HG03139 (cell line): ENCODE data around the gene CDH19.

Source experiments
- ATAC-seq: cut with Tn5 transposase; IDR thresholded peaks from one replicate; pipeline ENCODE4 v1.9.1; 2021; ENCODE audit not compliant: unreplicated experiment

Gene CDH19, protein sequence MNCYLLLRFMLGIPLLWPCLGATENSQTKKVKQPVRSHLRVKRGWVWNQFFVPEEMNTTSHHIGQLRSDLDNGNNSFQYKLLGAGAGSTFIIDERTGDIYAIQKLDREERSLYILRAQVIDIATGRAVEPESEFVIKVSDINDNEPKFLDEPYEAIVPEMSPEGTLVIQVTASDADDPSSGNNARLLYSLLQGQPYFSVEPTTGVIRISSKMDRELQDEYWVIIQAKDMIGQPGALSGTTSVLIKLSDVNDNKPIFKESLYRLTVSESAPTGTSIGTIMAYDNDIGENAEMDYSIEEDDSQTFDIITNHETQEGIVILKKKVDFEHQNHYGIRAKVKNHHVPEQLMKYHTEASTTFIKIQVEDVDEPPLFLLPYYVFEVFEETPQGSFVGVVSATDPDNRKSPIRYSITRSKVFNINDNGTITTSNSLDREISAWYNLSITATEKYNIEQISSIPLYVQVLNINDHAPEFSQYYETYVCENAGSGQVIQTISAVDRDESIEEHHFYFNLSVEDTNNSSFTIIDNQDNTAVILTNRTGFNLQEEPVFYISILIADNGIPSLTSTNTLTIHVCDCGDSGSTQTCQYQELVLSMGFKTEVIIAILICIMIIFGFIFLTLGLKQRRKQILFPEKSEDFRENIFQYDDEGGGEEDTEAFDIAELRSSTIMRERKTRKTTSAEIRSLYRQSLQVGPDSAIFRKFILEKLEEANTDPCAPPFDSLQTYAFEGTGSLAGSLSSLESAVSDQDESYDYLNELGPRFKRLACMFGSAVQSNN

DNA sequence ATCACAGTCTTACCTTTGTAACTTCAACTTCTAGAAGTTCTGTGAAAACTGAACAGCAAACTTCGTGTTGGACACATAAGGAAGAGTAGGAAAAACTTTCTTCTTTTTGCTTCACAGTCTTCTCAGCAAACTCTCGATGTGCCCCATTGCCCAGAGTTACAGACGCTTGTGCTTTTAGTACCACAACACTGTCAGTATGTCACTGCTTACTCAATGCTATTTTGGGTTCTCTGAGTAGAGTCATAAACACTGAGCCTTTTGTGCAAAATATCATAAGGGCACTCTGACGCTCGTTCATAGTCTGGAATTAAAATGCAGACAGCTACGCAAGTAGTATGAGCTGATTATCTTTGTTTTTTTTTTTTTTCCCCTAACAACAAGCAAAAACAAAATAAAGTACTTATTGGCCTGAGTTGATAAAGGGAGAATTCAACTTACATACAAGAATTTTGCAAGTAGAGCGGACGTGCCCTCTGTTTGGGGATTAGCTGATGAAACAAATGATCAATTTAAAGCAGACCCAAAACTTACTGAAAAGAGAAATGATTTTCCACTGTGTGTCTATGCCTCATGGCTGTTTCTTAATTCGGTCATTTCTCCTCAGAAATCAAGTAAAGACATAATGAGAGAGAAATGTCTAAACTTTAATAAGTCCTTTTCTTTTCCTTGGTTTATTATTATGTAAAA, at the start of gene CDH19:
Gene CDH19, minus strand, starts transcription at position 150 of the 687 bp plus-strand sequence. CDS start 31,886 bp downstream, outside the sequence.
- no peak for ATAC-seq

DNA sequence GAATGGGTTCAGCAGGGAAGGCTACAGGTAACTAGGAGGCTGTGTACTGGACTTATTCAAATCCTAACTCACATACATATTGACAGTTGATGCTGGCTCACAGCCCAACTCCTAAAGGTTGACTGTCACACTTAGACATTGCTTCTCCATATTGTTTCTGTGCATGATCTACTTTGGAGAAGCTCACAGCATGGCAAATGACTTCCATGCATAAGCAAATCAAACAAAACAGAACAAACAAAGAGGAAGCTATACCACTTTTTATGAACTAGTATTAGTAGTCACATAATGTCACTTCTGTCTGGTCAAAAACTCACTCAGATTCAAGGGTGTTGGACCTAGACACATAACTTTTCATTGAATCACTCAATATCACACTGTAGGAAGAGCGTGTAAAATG, 43.8 kb upstream of the CDH19 start:
- ATAC-seq = no peak

DNA sequence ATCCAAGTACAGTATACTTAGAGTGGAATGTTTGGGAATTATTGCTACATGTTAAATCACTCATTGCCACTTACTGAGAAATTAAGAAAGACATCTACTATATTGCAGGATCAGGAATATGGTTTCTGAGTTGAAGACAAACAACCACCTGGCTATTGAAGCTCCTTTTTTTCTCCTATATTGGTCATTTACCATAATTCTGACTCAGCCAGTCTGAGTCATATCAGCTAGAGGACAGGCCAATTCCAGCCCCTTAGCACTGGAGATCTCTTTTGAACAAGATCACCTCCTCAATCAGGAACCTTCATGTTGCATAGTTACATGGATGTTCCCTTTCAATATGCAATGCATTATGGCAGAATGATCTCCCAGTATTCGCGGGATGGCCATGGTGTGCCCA, 42.7 kb upstream of the CDH19 start:
- ATAC-seq = no peak

DNA sequence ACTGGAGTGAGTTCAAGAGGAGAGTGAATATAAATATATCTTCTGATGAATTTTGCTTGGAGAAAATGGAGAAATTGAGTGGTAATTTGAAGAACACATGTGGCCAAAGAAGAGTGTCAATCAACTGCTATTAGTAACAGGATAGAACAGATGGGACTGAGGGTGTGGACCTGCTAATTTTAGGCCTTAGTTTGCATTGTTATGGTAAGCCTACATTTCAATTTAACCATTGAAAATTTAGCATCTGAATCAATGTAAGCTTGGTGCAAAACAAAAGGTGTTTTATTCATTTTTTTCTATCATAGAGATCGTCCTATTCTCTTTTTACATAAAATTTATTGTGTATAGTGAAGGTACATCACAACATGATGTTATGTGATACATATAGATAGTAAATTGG, 42.1 kb upstream of the CDH19 start:
- ATAC-seq = no peak

DNA sequence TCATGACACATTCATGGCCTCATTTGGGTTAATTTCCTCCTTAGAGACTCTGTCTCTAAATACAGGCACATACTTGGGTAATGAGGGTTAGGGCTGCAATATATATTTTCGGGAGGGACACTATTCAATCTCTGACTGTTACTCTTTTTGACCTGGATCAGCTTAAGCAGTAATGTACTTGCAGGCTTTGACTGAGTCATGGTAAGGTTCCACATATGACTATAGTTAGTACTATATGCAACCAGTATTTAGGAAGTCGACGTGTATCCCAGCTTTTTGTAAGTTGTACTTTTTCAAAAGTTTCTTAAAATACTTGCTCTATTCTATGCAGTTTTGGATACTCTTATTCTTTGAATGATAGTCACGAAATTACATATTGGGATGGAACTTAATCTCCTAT, 37.2 kb upstream of the CDH19 start:
- ATAC-seq = no peak

DNA sequence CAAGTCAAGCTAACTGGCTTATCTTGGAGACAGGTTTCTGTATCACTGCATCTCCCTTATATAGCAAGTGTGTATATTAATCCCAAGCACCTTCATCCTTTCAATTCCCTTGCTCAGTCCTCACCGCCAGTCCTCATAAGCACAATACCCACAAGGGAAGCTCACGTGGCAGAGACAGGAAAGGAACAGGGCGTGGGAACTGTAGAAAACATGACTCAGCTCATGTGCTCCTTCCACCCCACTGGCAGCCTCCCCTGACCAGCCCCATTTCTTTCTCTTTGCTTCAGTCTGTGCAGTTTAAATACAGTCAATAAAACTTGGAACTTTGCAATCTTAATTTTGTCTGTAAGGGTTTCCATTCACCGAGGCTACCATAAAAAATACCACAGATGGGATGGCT, 36.5 kb upstream of the CDH19 start:
- ATAC-seq = no peak

DNA sequence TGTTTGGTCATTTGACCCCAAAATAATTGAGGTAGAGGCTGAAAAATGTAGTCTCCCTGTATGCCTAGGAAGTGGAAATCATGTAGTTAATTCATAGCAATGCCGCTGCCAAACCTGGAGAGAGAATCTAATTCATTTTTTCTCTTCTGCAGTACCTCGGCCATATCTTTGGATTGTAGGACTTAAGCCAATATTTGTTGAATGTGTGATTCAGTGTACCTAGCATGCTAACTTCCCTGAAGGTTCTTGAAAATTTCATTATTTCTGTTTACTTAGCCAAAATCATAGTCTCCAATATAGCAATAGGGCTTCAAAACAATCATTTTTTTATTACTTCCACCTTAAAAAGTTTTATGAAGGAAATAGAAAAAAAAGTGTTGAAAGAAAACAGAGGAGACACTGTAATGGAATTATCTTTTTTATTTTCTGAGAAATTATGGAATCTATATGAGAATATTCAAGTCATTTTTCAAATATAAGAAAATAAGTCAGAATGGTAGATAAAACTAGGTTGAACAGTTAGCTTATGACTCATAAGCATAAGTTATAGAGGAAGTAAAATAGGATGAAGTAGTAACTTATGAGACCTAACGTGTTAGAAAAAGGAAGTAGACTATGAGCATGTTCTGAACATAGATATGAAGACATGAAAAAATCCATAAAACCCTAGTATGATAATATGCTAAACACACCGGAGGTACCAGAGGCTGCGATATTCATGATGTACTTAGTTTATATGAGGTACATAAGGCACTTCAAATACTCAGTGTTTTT, 35.2 kb upstream of the CDH19 start:
- no peak for ATAC-seq

DNA sequence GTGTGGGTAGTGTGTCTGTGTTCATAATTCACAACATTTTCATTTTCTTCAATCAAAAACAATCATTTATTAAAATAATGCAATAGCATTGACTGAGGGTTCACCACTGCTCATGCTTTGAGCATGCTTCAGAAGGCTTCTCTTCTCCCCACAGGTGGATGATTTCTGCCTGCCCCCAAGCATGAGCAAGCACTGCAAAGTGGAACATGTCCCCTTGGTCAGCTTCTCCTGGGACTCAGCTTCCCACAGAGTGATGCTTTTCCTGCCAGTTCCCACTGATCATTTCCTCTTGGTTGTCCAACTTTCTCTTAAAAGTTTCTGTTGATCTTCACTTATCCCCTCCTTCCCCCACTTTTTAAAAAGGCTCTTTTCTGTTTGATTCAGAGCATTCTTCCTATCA, 31.5 kb upstream of the CDH19 start:
- ATAC-seq = no peak

DNA sequence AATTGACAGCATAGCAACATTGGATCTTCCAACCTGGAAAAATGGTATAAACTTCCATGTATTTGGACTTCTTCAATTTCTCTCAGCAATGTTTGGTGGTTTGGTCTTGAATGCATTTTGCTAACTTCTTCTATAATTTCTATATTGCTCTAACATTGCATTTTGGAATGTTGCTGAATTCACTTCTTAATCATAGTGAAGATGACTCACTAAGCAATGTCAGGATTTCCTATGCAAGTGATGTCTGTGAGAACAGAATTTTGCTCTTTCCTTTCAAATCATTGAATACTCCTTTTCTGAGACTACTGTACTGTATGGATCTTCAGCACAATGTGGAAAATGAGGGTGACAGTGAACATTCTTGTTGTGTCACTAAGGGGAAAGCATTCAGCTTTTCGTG, 28.9 kb upstream of the CDH19 start:
- ATAC-seq = no peak

DNA sequence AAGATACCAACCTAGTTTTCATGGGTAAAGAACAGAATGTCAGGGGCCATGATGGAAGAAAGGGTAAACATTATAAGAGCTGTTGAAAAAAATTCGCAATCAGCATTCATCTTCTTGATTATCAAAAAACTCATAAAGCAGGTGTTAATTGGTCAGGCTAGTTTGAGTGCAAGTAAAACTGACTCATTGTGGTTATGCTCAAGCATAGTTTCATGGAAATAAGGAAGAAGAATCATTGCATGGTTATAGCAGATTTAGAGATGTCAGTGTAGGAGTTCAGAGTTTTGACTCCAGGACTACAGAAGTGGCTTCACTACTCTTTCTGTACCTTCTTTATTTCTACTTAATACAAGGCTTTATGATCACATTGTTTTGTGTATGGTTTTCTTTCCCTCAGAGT, 26.9 kb upstream of the CDH19 start:
- ATAC-seq = no peak

DNA sequence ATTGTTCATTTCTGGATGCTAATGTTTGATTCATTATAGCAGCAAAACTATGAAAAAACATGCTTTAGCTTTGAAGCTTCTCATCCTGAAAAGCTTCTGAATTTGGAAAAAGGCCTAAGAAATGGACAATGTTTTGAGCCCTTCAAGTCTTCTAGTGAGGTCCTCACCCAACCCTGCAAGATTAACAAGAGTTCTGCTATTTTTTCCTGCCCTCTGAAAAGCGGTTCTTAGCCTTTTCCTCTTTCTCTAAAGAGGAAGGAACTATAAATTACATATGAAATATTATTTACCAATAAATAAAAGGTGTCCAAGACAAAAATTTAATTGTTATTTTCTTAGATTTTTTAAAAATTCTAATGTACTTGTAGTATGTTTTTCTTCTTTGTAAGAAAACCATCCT, 19.9 kb upstream of the CDH19 start:
- ATAC-seq = no peak

DNA sequence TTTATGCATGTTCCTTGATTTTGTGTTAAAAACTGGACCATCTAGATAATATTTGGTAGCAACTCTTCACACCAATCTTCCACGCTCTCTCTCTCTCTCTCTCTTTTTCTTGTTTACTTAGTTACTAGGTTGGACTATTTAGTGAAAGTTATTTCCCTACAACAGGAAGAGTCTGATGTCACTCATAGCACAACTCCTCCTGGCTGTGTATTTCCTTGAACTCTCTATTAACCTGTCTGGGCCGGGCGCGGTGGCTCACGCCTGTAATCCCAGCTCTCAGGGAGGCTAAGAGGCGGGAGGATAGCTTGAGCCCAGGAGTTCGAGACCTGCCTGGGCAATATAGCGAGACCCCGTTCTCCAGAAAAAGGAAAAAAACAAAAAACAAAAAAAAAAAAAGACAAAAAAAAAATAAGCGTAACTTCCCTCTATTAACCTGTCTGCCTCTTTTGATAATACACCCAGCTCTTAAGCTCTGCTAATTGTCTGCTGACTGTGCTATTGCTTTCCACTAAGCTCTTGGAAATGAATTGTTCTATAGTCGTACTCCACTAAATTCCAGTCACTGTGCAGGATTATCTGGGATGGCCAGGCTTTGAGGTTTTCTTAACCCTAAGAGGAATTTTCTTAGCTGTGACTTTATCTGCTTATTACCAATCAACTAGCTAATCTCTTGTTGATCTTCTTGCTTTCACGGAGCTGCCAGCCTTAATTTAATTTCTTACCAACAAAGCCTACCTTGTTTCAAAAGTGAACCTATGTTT, 18.1 kb upstream of the CDH19 start:
- ATAC-seq = no peak

DNA sequence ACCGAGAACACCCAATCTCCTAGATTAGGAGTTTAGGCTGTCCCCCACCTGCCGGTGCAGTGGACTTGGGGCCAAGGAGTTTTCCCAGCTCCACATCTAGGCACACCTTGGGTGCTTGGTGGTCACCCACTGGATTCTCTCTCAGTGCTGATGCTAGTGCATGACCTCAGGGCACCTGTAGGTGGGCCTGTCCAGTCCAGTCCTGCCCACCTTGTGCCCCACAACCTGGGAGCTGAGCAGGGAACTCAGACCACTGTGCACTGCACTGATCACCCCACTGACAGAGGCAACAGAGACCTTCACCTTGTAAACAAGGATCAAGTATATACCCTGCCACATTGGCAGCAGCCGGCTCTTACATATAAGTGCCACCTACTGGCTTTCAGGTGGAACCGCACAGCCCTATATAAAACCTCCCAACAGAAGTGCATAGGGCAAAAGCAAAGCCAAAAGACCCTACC, 12.7 kb upstream of the CDH19 start:
- peak; percentile 70 for ATAC-seq

DNA sequence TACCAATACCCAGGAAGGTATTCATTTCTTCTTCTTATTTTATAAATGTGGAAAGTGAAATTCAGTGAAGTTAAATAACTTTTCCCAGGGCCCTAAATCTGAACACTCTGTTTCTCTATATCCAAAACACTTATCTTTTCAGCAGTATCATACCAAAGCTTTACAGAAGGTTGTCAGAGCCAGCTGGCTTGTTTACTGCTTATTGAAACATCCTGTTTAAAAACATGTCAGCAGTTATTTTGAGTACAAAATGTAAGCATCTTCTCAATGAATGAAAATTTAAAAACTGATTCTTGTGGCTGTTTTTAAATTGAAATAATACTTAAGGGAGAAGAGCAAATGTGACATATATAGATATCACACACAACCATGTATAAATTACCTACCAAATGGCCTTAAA, 11.3 kb upstream of the CDH19 start:
- no peak for ATAC-seq

DNA sequence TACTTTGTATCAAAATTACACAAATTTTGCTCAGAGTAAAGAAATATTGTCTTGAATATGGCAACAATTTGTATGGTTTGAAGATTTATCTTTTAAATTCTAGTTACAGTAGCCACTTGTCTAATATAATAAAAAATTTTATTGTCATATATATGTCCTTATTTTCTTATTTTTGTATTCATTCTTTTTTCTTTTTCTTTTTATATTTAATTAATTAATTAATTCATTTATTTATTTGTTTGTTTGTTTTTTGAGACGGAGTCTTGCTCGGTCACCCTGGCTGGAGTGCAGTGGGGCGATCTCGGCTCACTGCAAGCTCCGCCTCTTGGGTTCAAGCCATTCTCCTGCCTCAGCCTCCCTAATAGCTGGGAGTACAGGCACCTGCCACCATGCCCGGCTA, 3.7 kb upstream of the CDH19 start:
- ATAC-seq = no peak

DNA sequence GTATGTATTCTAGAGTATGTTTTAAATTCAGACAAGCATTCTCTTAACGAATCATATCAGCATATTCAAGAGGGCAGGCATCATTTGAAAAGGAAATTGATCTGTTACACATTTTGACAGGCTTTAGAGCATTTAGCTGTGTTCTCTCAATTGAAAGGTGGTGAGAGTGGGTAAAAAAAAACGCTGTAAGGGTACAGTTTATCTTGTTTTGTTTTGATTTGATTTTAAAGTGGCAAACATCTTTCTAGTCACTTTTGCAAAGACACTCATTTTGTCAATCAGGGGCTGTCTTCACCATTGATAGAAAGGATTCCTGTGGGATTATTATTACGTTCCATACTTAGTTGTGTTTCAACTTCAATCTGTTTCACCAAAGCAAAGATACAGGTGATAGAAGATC, 2.2 kb downstream of the CDH19 start:
- no peak for ATAC-seq

DNA sequence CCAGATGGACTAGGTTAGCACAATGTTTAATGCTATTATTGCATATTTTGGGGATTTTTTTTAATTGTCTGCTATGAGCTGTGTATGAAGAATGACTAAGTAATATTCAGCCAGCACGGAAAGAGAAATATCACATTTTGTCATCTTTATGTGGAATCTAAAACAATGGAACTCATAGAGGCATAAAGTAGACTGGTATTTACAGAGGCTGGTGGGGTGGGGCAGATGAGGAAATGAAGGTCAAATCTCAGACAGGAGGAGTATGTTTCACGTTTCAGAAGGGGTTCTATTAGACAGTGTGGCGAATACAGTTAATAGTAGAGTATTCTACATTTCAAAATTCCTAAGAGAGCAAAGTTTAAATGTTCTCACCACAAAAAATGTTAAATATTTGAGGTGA, 4.7 kb downstream of the CDH19 start:
- ATAC-seq = no peak

DNA sequence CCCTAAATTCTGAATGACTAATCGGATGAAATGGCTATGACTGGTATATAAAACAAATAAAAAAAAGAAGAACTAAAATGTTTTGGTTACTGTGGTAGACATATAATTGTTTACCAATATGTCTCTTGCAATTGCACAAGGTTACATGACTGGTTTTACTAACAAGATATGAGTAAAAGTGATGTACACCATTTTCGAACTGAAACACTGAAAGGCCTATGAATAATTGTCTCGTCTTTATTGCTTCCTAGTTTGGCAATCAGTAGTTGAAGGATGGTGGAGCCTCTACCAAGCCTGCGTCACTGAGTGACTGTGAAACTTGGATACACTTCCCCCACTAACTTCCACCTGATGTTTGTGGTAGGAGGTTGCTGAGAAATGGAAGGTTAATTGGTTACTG, 16.5 kb downstream of the CDH19 start:
- no peak for ATAC-seq

DNA sequence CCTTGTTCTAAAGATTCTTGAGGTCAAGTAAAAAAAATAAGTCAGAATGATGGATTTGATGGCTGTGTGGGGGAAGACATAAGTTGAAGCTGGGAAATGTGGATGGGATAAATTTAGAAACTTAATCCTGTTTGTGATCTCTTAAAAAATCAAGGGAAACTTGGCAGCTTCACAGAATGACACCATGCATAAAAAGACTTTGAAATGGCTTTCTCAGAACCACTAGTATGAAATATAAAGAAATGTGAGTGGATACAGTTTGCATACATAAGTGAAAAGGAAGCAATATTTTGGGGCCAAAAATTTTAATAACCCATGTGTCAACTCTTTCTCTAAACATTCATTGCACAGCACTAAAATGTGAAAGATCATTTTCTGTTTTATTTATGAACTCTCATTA, 21.7 kb downstream of the CDH19 start:
- ATAC-seq = no peak

DNA sequence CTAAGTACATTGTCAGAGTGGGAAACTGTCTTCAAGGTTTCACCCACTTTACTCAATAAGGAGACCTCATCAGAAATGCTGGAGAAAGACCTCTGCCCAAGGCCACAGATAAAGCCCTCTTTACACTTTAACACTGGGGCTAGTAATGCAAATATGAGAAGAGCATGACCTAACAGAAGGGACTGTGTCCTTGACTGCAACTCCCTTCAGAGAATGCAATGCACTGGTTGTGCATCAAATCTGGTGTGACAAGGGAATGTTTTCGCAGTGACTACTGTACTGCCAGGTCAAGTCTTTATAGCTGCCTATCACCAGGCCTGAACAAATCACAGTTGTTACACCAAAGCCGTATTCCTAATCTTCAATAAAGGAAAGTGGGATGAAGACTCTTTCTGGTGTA, 28.6 kb downstream of the CDH19 start:
- no peak for ATAC-seq
